22Rv1 (cell line): ENCODE measurements around the gene PAN2.

ENCODE experiments used
- CTCF ChIP-seq: fragments of 450-650 bp; IDR thresholded peaks from 2 replicates; pipeline ENCODE4 v1.5.1; 2017; ENCODE audit warnings: mild to moderate bottlenecking
- ZFX ChIP-seq: fragments of 450-650 bp; IDR thresholded peaks from 2 replicates; pipeline ENCODE4 v1.6.1; 2017; ENCODE audit warnings: antibody characterized with exemption, borderline replicate concordance

GRCh38 chr12:56332512-56333196 lies 1.1 kb downstream of the PAN2 start:
- TF ChIP-seq CTCF = no peak
- TF ChIP-seq ZFX = no peak
